Stimulated activated CD4-positive, alpha-beta T cell treated with anti-CD3 and anti-CD28 coated beads, Interleukin-2, amount 100 ng/mL, for 4 hours (primary cell): ENCODE results near the gene DGCR2.
"Not testable (repeated sequence)": the region's sequence is repeated elsewhere in the genome, so short reads cannot be mapped to it uniquely, and the experiment has no call there.

Source experiments
- DNase-seq: peaks from one replicate; pipeline ENCODE4 v3.0.0-alpha.2; 2020; ENCODE audit warnings: low read depth

Gene DGCR2, protein sequence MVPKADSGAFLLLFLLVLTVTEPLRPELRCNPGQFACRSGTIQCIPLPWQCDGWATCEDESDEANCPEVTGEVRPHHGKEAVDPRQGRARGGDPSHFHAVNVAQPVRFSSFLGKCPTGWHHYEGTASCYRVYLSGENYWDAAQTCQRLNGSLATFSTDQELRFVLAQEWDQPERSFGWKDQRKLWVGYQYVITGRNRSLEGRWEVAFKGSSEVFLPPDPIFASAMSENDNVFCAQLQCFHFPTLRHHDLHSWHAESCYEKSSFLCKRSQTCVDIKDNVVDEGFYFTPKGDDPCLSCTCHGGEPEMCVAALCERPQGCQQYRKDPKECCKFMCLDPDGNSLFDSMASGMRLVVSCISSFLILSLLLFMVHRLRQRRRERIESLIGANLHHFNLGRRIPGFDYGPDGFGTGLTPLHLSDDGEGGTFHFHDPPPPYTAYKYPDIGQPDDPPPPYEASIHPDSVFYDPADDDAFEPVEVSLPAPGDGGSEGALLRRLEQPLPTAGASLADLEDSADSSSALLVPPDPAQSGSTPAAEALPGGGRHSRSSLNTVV

GRCh38 chr22:19122143-19122751, at the start of gene DGCR2:
Gene DGCR2, minus strand, starts transcription at chr22:19122412. Its CDS starts 206 bp downstream, at chr22:19122206.
- peak; percentile 94 for DNase-seq

GRCh38 chr22:19169947-19170318, 47.7 kb upstream of the DGCR2 start:
- no peak for DNase-seq

GRCh38 chr22:19169002-19169946, 47.1 kb upstream of the DGCR2 start:
- no peak for DNase-seq

- DNase-seq, result no peak
Measured at GRCh38 chr22:19168088-19168890, 46.1 kb upstream of the DGCR2 start.

DNA sequence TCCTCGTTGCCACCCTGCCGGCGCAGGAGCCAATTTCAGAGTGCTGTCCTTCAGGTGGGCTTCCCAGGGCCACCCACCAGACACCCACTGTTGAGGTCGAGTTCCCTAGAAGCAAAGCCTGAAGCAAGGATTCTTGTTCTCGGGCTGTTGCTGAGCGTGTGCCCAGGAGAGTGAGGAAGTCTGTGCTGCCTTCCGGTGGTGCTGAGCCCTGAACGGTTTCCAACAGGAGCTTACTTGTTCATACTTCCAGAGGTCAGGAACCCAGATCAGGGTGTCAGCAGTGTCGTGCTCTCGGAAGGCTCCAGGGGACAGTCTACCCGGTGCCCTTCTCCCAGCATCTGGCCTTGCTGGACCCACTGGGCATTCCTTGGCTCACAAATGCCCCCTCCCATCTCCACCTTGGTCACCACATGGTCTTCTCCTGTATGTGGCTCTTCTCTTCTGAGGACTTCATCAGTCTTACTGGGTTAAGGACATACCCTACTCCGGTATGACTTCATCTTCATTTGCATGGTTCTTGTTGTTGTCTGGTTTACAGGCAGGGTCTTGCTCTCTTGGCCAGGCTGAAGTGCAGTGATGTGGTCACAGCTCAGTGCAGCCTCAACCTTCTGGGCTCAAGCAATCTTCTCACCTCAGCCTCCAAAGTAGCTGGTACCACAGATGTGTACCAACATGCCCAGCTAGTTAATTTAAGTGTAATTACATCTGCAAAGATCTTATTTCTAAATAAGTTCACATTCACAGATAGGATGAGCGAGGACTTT, 45.1 kb upstream of the DGCR2 start:
- no peak for DNase-seq

DNA sequence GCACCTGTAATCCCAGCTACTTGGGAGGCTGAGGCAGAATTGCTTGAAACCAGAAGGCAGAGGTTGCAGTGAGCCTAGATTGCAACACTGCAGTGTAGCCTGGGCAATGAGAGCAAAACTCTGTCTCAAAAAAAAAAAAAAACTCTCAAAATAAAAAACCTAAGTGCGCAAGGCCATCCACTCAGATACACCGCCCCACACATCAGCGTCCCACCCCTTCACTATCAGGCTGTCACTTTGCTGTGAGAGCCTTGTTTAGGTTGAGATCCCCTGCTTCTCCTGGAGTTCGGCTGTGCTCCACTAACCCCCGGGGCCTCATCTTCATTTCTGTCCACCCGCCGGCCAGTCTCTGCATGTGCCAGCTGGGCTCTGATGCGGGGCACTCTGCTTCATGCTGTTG, 44.2 kb upstream of the DGCR2 start:
- no peak for DNase-seq

GRCh38 chr22:19164425-19164824, 42.2 kb upstream of the DGCR2 start:
- no peak for DNase-seq

DNA sequence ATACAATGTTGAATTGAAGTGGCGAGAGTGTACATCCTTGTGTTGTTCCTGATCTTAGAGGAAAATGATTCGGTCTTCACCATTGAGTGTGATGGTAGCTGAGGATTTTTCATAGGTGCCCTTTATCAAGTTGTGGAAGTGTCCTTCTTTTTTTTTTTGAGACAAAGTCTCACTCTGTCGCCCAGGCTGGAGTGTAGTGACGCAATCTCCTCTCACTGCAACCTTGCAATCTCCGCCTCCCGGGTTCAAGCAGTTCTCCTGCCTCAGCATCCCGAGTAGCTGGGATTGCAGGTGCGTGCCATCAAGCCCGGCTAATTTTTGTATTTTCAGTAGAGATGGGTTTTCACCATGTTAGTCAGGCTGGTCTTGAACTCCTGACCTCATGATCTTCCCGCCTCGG, 36.4 kb upstream of the DGCR2 start:
- not testable (repeated sequence) for DNase-seq

GRCh38 chr22:19156109-19156508, 33.9 kb upstream of the DGCR2 start:
- DNase-seq, result not testable (repeated sequence)

DNA sequence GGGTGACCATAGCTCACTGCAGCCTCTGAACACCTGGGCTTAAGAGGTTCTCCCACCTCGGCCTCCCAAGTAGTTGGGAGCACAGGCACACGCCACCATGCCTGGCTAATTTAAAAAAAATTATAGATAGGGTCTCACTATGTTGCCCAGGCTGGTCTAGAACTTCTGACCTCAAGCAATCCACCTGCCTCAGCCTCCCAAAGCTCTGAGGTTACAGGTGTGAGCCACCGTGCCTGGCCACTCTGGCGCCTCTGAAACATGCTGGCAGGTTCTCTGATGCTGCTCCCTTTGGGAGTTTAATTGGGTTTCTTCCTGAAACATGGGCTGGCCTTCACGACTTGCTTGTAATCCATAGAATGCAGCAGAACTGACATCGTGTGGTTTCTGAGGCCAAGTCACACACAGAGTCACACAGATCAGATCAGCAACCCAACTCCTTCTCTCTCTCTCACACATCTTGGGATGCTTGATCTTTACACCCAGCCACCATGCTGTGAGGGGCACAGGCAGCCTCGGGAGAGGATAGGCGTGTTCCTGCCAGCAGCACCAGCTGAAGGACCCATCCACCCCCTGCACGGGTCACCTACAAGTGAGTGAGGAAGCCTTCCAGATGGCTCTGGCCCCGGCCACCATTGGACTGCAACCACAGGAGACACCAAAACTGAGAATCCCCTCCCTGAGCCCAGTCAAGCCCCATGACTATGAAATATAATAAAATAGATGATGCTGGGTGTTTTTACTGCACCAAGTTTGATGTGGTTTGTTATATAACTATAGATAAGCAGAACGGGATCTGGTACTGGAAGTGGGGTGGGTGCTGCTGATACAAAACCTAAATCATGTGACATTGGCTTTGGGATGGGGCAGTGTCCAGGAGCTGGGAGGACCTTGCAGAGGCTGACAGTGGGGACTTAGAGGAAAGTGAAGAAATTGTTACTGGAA, 31.0 kb upstream of the DGCR2 start:
- DNase-seq, result no peak

DNA sequence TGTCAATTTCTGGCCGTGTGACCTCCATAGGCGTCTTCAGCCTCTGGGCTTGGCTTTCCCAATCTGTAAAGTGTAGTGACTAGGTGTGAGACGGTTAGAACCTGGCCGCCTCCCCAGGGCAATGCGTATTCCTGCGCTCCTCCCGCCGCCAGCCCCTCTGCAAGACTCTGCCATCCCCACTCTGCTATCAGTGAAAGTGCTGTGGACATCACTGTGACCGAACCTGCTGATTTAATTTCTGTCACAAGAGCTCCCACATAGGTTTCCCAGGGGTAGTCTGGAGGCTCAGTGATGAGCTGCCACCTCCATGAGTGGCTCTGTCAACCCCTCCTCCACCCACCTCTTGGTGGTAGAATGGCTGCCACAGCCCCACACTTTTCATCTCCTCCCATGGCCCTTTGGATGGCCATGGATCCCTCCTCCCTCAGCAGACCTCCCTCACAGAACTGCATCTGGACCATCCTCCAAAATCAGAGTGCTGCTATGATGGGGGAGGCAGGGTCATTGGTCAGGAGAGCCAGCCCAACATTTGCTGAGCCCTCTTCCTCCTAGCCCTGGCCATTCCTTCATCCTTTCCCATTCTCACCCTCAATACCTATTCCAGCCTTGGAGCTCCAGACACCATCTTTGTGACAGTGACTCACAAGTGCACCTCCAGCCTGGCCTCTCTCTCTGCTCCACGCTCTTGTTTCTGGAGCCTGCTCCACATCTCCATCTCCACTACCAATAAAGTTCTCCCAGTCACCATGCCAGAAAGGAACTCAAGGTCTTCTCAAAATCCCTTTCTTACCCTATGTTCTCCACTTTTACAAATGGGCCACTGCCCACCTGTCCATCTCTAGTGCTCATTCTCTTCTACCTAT, 29.3 kb upstream of the DGCR2 start:
- no peak for DNase-seq

DNA sequence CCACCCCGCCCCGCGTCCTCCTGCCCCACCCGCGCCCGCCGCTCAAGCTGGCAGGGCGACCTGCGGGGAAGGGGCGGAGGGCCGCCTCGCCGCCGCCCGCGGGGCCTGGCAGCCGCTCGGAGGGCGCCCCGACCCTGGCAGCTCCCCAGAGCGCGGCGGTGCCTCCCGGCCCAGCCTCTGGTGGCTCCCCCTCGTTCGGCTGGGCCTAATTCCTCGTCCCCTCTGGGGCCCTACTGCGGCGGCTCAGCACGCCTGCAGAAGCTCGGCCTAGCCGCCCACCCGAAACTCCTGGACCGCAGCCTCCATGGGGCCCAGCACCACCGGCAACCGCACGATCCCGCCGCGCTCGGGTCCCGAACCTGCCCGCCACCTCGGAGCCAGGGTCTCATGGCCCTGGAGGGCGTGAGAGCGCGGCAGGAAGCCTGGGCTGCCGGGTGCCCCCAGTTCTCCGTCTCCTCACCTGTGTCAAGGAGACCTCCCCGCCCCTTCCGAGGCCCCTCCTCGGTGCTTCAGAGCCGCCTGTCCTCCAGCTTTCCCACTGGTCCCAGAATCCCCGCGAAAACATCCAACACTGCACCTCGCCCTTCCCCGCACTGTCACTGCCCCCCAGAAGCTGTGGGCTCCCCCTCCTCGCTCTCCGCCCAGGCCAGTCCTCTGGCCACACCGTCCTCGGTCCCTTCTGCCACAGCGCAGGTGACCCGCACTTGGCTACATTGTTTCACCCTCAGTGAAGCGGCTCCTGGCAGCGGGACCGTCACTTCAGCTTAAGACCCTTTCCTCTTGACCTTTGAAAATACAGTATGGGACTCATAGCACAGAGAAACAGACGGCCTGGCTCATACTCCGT, 28.5 kb upstream of the DGCR2 start:
- no peak for DNase-seq

DNA sequence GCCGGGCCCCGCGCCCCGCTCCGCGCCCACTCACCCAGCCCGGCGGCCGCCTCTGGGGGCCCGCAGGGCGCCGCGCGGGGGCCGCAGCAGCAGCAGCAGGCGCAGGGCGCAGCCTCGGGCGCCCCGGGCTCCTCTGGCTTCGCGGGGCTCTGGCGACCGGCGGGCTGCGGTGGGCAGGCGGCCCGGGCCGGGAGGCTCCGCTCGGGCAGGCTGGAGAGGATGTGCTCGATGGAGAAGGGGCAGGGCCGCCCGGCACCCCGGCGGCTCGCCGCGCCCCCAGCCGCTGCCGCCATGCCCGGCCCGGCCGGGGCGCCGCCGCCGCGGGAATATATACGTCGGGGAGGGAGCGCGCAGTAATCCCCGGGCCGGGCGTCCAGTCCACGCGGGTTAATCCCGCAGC, 27.8 kb upstream of the DGCR2 start, which contains the start of gene GSC2:
Gene GSC2 (minus strand): TSS at position 302 of the 400 bp plus-strand sequence. CDS start 9 bp downstream, at position 293.
- DNase-seq, result no peak

DNA sequence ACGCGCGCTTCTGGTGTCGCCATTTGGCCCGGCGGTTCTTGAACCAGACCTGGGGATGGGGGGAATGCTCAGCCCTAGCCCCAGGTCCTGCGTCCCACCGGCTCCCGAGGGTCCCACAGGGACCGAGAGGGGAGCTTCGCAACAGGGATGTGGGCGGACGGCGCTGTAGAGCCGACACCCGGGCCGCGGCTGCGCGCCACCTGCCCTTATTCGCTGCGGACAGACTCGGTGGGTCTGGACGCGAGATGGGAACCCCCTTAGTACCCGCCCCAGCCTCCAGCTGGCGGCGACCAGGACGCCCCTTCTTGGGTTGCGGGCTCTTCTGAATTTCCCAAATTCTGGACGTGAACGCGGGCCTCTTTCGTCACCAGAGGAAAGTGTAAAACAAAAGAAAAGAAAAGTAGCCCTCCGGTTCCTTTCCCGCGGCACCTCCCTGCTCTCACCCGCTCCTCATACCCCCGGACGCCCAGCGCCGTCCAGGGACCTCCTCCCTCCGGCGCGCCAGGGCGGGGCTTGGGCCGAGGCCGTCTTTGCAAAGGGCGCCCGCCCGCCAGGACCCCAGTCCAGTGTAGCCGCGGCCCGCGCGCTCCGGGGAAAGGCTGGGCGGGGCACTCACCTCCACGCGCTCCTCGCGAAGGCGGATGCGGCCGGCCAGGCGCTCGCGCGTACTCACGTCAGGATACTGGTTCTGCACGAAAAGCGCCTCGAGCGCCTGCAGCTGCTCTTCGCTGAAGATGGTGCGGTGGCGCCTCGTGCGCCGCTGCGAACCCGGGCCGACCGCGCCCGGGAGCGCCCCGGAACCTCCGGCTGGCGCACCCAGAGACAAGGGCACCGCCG, 27.1 kb upstream of the DGCR2 start:
- peak; percentile 14 for DNase-seq

GRCh38 chr22:19148417-19149046, 26.3 kb upstream of the DGCR2 start:
- no peak for DNase-seq

GRCh38 chr22:19147195-19147780, 25.1 kb upstream of the DGCR2 start:
- DNase-seq, result no peak
